Astrocyte (in vitro differentiated cells and primary cell): ENCODE data around the gene AGBL4. TPM values are rescaled to one million over a fixed set of nuclear protein-coding genes. Genes with fewer than 3 reads are reported as not detected.
"Not testable (repeated sequence)": the region's sequence is repeated elsewhere in the genome, so short reads cannot be mapped to it uniquely, and the experiment has no call there.

ENCODE experiments used
- DNase-seq: peaks from one replicate; pipeline ENCODE4 v3.0.0-alpha.2; 2010; ENCODE audit warnings: low read depth
- FAIRE-seq: peaks from 2 replicates; lab custom pipeline; 2011; peaks lifted over from hg19 to GRCh38; lab: Jason Lieb, UNC
- H2AFZ ChIP-seq: 2 replicates; pipeline ENCODE4 v1.6.0; 2012; ENCODE audit warnings: low read depth, low read length, inconsistent platforms
- H3K27ac ChIP-seq: 2 replicates; pipeline ENCODE4 v1.5.1; 2011; ENCODE audit warnings: low read depth, low read length, inconsistent platforms
- H3K27me3 ChIP-seq: 2 replicates; pipeline ENCODE4 v1.6.0; 2011; ENCODE audit warnings: low read length, inconsistent platforms; ENCODE audit not compliant: insufficient read depth
- H3K36me3 ChIP-seq: 2 replicates; pipeline ENCODE4 v1.5.1; 2011; ENCODE audit warnings: low read length, inconsistent platforms; ENCODE audit not compliant: insufficient read depth
- H3K4me1 ChIP-seq: 2 replicates; pipeline ENCODE4 v1.5.1; 2011; ENCODE audit warnings: low read length, inconsistent platforms; ENCODE audit not compliant: insufficient read depth
- H3K4me2 ChIP-seq: 2 replicates; pipeline ENCODE4 v1.6.0; 2012; ENCODE audit warnings: low read length, inconsistent platforms
- H3K4me3 ChIP-seq: 2 replicates; pipeline ENCODE4 v1.5.1; 2011; ENCODE audit warnings: low read depth, mild to moderate bottlenecking, low read length, inconsistent platforms; ENCODE audit not compliant: insufficient read depth
- H3K79me2 ChIP-seq: 2 replicates; pipeline ENCODE4 v1.6.0; 2012; ENCODE audit warnings: mild to moderate bottlenecking, low read length, inconsistent platforms; ENCODE audit not compliant: insufficient read depth
- H3K9ac ChIP-seq: 2 replicates; pipeline ENCODE4 v1.6.0; 2012; ENCODE audit warnings: mild to moderate bottlenecking, low read length, inconsistent platforms
- H3K9me3 ChIP-seq: 2 replicates; pipeline ENCODE4 v1.5.1; 2012; ENCODE audit warnings: low read depth, mild to moderate bottlenecking, low read length, inconsistent platforms; ENCODE audit not compliant: insufficient read depth
- H4K20me1 ChIP-seq: 2 replicates; pipeline ENCODE4 v1.6.0; 2012; ENCODE audit warnings: low read length, inconsistent platforms; ENCODE audit not compliant: insufficient read depth
- H3K27ac Mint-ChIP-seq: one replicate; pipeline ENCODE4 v1.8.0; 2021; ENCODE audit warnings: mild to moderate bottlenecking, mixed read lengths; ENCODE audit not compliant: unreplicated experiment
- H3K27me3 Mint-ChIP-seq: one replicate; pipeline ENCODE4 v1.8.0; 2021; ENCODE audit warnings: low read depth, mixed read lengths; ENCODE audit not compliant: unreplicated experiment
- H3K36me3 Mint-ChIP-seq: one replicate; pipeline ENCODE4 v1.8.0; 2021; ENCODE audit warnings: low read depth, mixed read lengths; ENCODE audit not compliant: unreplicated experiment
- H3K4me1 Mint-ChIP-seq: one replicate; pipeline ENCODE4 v1.8.0; 2021; ENCODE audit warnings: low read depth, mixed read lengths; ENCODE audit not compliant: unreplicated experiment
- H3K4me3 Mint-ChIP-seq: one replicate; pipeline ENCODE4 v1.8.0; 2021; ENCODE audit warnings: mild to moderate bottlenecking, moderate library complexity, mixed read lengths; ENCODE audit not compliant: unreplicated experiment
- H3K9me3 Mint-ChIP-seq: one replicate; pipeline ENCODE4 v1.8.0; 2021; ENCODE audit warnings: mild to moderate bottlenecking, mixed read lengths; ENCODE audit not compliant: unreplicated experiment
- CTCF ChIP-seq: IDR thresholded peaks from 2 replicates; pipeline ENCODE4 v1.5.1; 2011; ENCODE audit warnings: low read depth, mild to moderate bottlenecking, inconsistent platforms, low read length, moderate library complexity; ENCODE audit not compliant: insufficient read depth
- EZH2 ChIP-seq: IDR thresholded peaks from 2 replicates; pipeline ENCODE4 v1.6.1; 2012; ENCODE audit warnings: mild to moderate bottlenecking, low read length, inconsistent platforms; ENCODE audit not compliant: insufficient read depth
- total RNA-seq: library from RNA; stranded (reverse); gene quantifications from 2 replicates; pipeline ENCODE4 v1.2.1, GENCODE V29; 2021

Gene AGBL4
- total RNA-seq, 1 donor from 2014 or later: not detected

GRCh38 chr1:48524892-48525467 lies 1498.8 kb downstream of the AGBL4 start:
- Histone ChIP-seq H3K9ac (no peak overlapping the region), H3K27ac (no peak overlapping the region), H3K79me2 (no peaks in the 10 kb centered on the region), H3K36me3 (no peaks in the 10 kb centered on the region), H4K20me1 (no peaks in the 10 kb centered on the region), H3K27me3 (no peaks in the 10 kb centered on the region), H3K4me1 (no peaks in the 10 kb centered on the region), H3K9me3 (no peaks in the 10 kb centered on the region), H3K4me2 (no peak overlapping the region), H3K4me3 (no peak overlapping the region), H2AFZ (no peak overlapping the region)
- H3K4me3 Mint-ChIP-seq: peak overlapping the region; percentile 55
- H3K27ac Mint-ChIP-seq: no peak overlapping the region
- H3K27me3 Mint-ChIP-seq: peaks cover 8% of the 10 kb centered on the region
- no peaks in the 10 kb centered on the region for H3K9me3 Mint-ChIP-seq
- no peak for TF ChIP-seq EZH2
- TF ChIP-seq CTCF: no peak
- DNase-seq (no peak), FAIRE-seq (no peak)
- no peaks in the 10 kb centered on the region for H3K36me3 Mint-ChIP-seq
- peaks cover 11% of the 10 kb centered on the region for H3K4me1 Mint-ChIP-seq

GRCh38 chr1:48523558-48523957 lies 1500.2 kb downstream of the AGBL4 start:
- Histone ChIP-seq H3K79me2 (no peaks in the 10 kb centered on the region), H3K36me3 (no peaks in the 10 kb centered on the region), H3K27ac (no peak overlapping the region), H3K27me3 (no peaks in the 10 kb centered on the region), H3K4me2 (no peak overlapping the region), H3K9me3 (no peaks in the 10 kb centered on the region), H4K20me1 (no peaks in the 10 kb centered on the region), H3K4me1 (no peaks in the 10 kb centered on the region), H3K9ac (no peak overlapping the region), H2AFZ (no peak overlapping the region), H3K4me3 (no peak overlapping the region)
- Mint-ChIP-seq H3K27me3 (peaks cover 7% of the 10 kb centered on the region), H3K27ac (no peak overlapping the region), H3K4me3 (no peak overlapping the region), H3K36me3 (no peaks in the 10 kb centered on the region), H3K9me3 (no peaks in the 10 kb centered on the region), H3K4me1 (peaks cover 11% of the 10 kb centered on the region)
- TF ChIP-seq CTCF (no peak), EZH2 (no peak)
- DNase-seq (no peak), FAIRE-seq (no peak)

- H3K27me3 Mint-ChIP-seq, H3K36me3 Mint-ChIP-seq: not testable (repeated sequence)
Observed at GRCh38 chr1:48519896-48520295, 1503.9 kb downstream of the AGBL4 start.

More at GRCh38 chr1:48519896-48520295, 1503.9 kb downstream of the AGBL4 start:
- H4K20me1 ChIP-seq, H3K27ac Mint-ChIP-seq, FAIRE-seq, H3K9ac ChIP-seq, H3K27ac ChIP-seq, H3K4me3 Mint-ChIP-seq, H3K79me2 ChIP-seq, DNase-seq, H3K9me3 ChIP-seq, H3K36me3 ChIP-seq, H2AFZ ChIP-seq, H3K4me3 ChIP-seq, H3K27me3 ChIP-seq, H3K9me3 Mint-ChIP-seq, H3K4me2 ChIP-seq, H3K4me1 Mint-ChIP-seq, H3K4me1 ChIP-seq: not testable (repeated sequence)
